WTC11 (cell line): ENCODE measurements around the gene INKA1. TPM values are rescaled to one million over a fixed set of nuclear protein-coding genes. Genes with fewer than 3 reads are reported as not detected.

Experiments
- ATAC-seq: fragments of 200-7000 bp; cut with Tn5 transposase; 2 replicates; pipeline ENCODE4 v1.10.0; 2021; ENCODE audit warnings: mild to moderate bottlenecking, moderate library complexity
- CTCF ChIA-PET: fragments of 300-600 bp; sonication (Branson Sonifier 250); formaldehyde crosslinking; loops from one replicate; lab custom pipeline; 2021; ENCODE audit warnings: antibody characterized with exemption; lab: Charles Lee
- POLR2A ChIA-PET: fragments of 350-600 bp; sonication (Branson Sonifier 250); formaldehyde crosslinking; loops from one replicate; lab custom pipeline; 2021; ENCODE audit warnings: antibody characterized with exemption; lab: Charles Lee
- DNase-seq: peaks from one replicate; pipeline ENCODE4 v3.0.0; 2021; ENCODE audit warnings: low spot score
- H3K27ac Mint-ChIP-seq: 2 replicates; pipeline ENCODE4 v1.8.0; 2021; ENCODE audit warnings: mixed read lengths
- H3K27me3 Mint-ChIP-seq: 2 replicates; pipeline ENCODE4 v1.8.0; 2021; ENCODE audit warnings: low read depth, mild to moderate bottlenecking, moderate library complexity, mixed read lengths
- H3K36me3 Mint-ChIP-seq: 2 replicates; pipeline ENCODE4 v1.8.0; 2021; ENCODE audit warnings: mixed read lengths
- H3K4me1 Mint-ChIP-seq: 2 replicates; pipeline ENCODE4 v1.8.0; 2022; ENCODE audit warnings: mixed read lengths
- H3K4me3 Mint-ChIP-seq: 2 replicates; pipeline ENCODE4 v1.8.0; 2021; ENCODE audit warnings: mild to moderate bottlenecking, moderate library complexity, mixed read lengths
- H3K9me3 Mint-ChIP-seq: 2 replicates; pipeline ENCODE4 v1.8.0; 2021; ENCODE audit warnings: mixed read lengths
- ARID4B ChIP-seq: sonication (generic); formaldehyde crosslinking; IDR thresholded peaks from 2 replicates; pipeline ENCODE4 v1.8.0; 2023; ENCODE audit warnings: missing genetic modification reagents, mild to moderate bottlenecking, borderline replicate concordance
- ATF3 ChIP-seq: sonication (generic); formaldehyde crosslinking; conservative IDR thresholded peaks from 2 replicates; pipeline ENCODE4 v1.8.1; 2022; ENCODE audit warnings: mild to moderate bottlenecking, missing genetic modification reagents
- E2F1 ChIP-seq: sonication (generic); formaldehyde crosslinking; IDR thresholded peaks from 2 replicates; pipeline ENCODE4 v1.8.0; 2022; ENCODE audit warnings: mild to moderate bottlenecking, missing genetic modification reagents
- EMX1 ChIP-seq: fragments of 250-450 bp; sonication (Bioruptor Pico); IDR thresholded peaks from 2 replicates; pipeline ENCODE4 v1.8.0; 2021; ENCODE audit warnings: mild to moderate bottlenecking
- ESRRA ChIP-seq: sonication (generic); formaldehyde crosslinking; IDR thresholded peaks from 2 replicates; pipeline ENCODE4 v1.8.1; 2022; ENCODE audit warnings: mild to moderate bottlenecking, missing genetic modification reagents, borderline replicate concordance
- FOXJ3 ChIP-seq: sonication (generic); formaldehyde crosslinking; IDR thresholded peaks from 2 replicates; pipeline ENCODE4 v1.9.0; 2021; ENCODE audit warnings: missing genetic modification reagents, mild to moderate bottlenecking, borderline replicate concordance
- FOXK1 ChIP-seq: sonication (generic); formaldehyde crosslinking; IDR thresholded peaks from 2 replicates; pipeline ENCODE4 v1.8.0; 2022; ENCODE audit warnings: mild to moderate bottlenecking, moderate library complexity, missing genetic modification reagents
- FOXP4 ChIP-seq: sonication (generic); formaldehyde crosslinking; IDR thresholded peaks from 2 replicates; pipeline ENCODE4 v1.8.0; 2022; ENCODE audit warnings: mild to moderate bottlenecking, missing genetic modification reagents
- MXD4 ChIP-seq: fragments of 250-450 bp; sonication (Bioruptor Pico); IDR thresholded peaks from 2 replicates; pipeline ENCODE4 v1.8.0; 2021; ENCODE audit warnings: mild to moderate bottlenecking, moderate library complexity, borderline replicate concordance
- NR2C2 ChIP-seq: sonication (generic); formaldehyde crosslinking; IDR thresholded peaks from 2 replicates; pipeline ENCODE4 v1.8.0; 2022; ENCODE audit warnings: mild to moderate bottlenecking, missing genetic modification reagents
- PREB ChIP-seq: sonication (generic); formaldehyde crosslinking; IDR thresholded peaks from 2 replicates; pipeline ENCODE4 v1.8.1; 2022; ENCODE audit warnings: mild to moderate bottlenecking, missing genetic modification reagents, moderate library complexity, borderline replicate concordance
- TCF7 ChIP-seq: sonication (generic); formaldehyde crosslinking; IDR thresholded peaks from 2 replicates; pipeline ENCODE4 v1.8.0; 2022; ENCODE audit warnings: mild to moderate bottlenecking, low read depth, missing genetic modification reagents, moderate library complexity
- TEAD1 ChIP-seq: sonication (generic); formaldehyde crosslinking; IDR thresholded peaks from 2 replicates; pipeline ENCODE4 v1.8.0; 2022; ENCODE audit warnings: mild to moderate bottlenecking, missing genetic modification reagents
- USF2 ChIP-seq: sonication (generic); formaldehyde crosslinking; IDR thresholded peaks from 2 replicates; pipeline ENCODE4 v1.8.1; 2023; ENCODE audit warnings: mild to moderate bottlenecking, missing genetic modification reagents, moderate library complexity
- ZNF281 ChIP-seq: sonication (generic); formaldehyde crosslinking; IDR thresholded peaks from 2 replicates; pipeline ENCODE4 v1.8.0; 2023; ENCODE audit warnings: mild to moderate bottlenecking, missing genetic modification reagents
- ZNF532 ChIP-seq: fragments of 250-450 bp; sonication (Bioruptor Pico); IDR thresholded peaks from 2 replicates; pipeline ENCODE4 v1.9.0; 2021; ENCODE audit warnings: mild to moderate bottlenecking, borderline replicate concordance
- total RNA-seq: library from RNA; stranded (reverse); gene quantifications from 3 replicates; pipeline ENCODE4 v1.2.3, GENCODE V29; 2021

The INKA1 gene
- total RNA-seq, 1 experiment from 2014 or later = 2.0 TPM

- DNase-seq = no peak
- no peaks in the 10 kb centered on the region for H3K27me3 Mint-ChIP-seq
- no peak for ATAC-seq
- TF ChIP-seq ESRRA (CRISPR knock-in tag) (no peak), NR2C2 (CRISPR knock-in tag) (no peak), FOXJ3 (CRISPR knock-in tag) (no peak), FOXK1 (no peak), E2F1 (CRISPR knock-in tag) (no peak), EMX1 (CRISPR knock-in tag) (no peak), PREB (CRISPR knock-in tag) (no peak), TCF7 (CRISPR knock-in tag) (no peak), MXD4 (CRISPR knock-in tag) (no peak), TEAD1 (CRISPR knock-in tag) (no peak), ZNF532 (no peak), ATF3 (no peak), ZNF281 (CRISPR knock-in tag) (no peak), ARID4B (CRISPR knock-in tag) (no peak), USF2 (CRISPR knock-in tag) (no peak), FOXP4 (CRISPR knock-in tag) (no peak)
- peak overlapping the region; percentile 3; the same call in 1 of the 2 replicates for H3K27ac Mint-ChIP-seq
- CTCF ChIA-PET = no interaction called here
- POLR2A ChIA-PET = no interaction called here
- H3K4me3 Mint-ChIP-seq = no peak overlapping the region
- no peaks in the 10 kb centered on the region for H3K4me1 Mint-ChIP-seq
- H3K9me3 Mint-ChIP-seq = no peaks in the 10 kb centered on the region
- no peaks in the 10 kb centered on the region for H3K36me3 Mint-ChIP-seq
Measured at GRCh38 chr3:49769286-49769915, 33.7 kb upstream of the INKA1 start.
